Neural progenitor cell (in vitro differentiated cells): Measurements from ENCODE around the gene S100PBP.

Experiments
- CTCF ChIP-seq: fragments of 200-600 bp; sonication (generic); IDR thresholded peaks from 2 replicates; pipeline ENCODE4 v1.5.1; 2017; ENCODE audit warnings: antibody characterized with exemption, mild to moderate bottlenecking
- EZH2 ChIP-seq: fragments of 200-600 bp; sonication (generic); IDR thresholded peaks from 2 replicates; pipeline ENCODE4 v1.6.1; 2017; ENCODE audit warnings: antibody characterized with exemption, mild to moderate bottlenecking, moderate library complexity
- EZH2phosphoT487 ChIP-seq: fragments of 200-600 bp; sonication (generic); IDR thresholded peaks from 2 replicates; pipeline ENCODE4 v1.6.1; 2017; ENCODE audit warnings: antibody characterized with exemption

GRCh38 chr1:32867151-32867550 lies 49.7 kb downstream of the S100PBP start:
- TF ChIP-seq CTCF (no peak), EZH2phosphoT487 (no peak), EZH2 (no peak)
